Stimulated activated CD8-positive, alpha-beta memory T cell treated with anti-CD3 and anti-CD28 coated beads, Interleukin-4, amount 100 ng/mL, for 48 hours (primary cell): ENCODE measurements around the gene BACH2.

ENCODE experiments used
- DNase-seq: peaks from one replicate; pipeline ENCODE4 v3.0.0-alpha.2; 2020

Gene BACH2

DNA sequence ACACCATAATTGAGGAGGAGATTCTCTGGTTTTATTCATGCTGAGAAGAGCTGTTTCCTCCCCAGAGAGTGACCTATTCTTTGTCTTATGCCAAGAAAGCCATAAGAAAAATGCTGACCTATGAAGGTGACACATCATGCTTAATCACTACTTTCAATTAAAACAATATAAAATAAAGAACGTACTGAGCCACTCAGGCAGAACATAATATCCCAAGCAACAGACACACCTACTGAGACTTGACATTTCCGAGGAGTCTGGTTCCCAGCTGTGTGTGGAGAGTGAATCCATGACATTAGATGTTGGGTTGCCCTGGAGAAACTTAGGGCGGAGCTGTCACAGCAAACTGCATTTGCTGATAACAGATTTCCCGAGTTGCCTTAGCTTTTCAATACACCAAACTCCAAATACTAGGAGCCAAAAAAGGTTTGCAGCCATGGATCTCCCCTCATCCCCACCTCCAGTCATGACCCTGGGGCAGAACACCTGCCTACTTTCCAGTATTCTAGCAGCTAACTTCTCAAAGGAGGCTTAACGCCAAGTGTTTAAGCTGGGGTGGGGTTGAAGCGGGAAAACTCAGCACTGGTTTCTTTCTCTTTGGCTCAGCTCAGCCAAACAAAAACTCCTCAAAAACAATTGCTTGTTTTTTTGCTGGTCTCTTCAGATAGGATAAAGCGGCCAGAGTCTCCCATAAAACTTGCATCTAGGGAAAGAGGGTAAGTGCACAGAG is 92.2 kb downstream of the BACH2 start:
- no peak for DNase-seq

DNA sequence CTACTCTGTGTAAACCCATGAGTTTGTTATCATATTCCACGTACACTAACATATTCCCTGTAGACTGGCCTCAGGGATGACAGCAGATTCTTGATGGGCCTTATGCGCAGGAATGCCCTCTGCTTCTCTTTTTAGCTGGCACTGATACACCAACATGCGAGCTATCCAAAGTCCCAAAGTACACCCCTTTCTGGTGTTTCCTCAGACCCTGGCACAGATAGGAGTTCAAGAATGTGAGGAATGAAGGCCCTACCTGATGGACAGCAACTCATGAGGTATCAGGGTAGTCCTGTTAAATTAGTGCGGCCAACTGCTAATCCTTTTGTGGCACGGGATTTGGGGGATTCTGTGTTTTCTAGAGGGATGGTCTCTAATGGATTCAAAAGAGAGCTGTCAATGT is 93.0 kb downstream of the BACH2 start:
- no peak for DNase-seq

- no peak for DNase-seq
Observed at GRCh38 chr6:90202156-90202555, 94.5 kb downstream of the BACH2 start.

GRCh38 chr6:90199900-90200299 is 96.7 kb downstream of the BACH2 start:
- DNase-seq = no peak

- no peak for DNase-seq
Observed at GRCh38 chr6:90198758-90199425, 97.8 kb downstream of the BACH2 start.

DNA sequence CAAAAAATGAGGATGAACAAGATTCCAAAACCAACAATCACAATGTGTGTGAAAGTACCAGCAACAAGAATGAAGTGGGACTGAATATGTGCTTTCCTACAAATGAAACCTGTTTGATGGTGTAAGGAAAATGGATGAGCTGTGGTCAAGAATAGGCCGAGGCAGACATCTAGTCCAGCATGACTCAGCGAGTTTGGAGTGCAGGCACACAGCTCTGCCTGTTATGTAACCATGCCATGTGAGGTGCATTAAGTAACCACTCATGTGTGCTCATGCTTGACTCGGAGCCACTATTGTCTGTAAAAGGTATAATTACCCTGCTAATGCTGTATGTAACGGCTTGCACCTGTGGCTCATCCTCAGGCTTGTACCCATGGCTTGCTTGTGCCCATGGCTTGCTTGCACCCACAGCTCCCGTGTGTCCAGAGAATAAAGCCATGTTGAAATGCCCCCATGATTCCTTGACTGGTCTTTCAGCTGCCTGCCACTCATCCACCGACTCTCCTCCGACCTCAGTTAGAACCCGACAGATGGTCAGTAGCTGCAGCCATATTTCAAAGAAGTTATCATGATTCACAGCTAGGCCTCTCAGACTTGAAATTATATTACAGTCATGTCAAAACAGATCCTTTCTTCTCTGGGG is 98.7 kb downstream of the BACH2 start:
- DNase-seq = no peak

GRCh38 chr6:90195094-90195829 is 101.4 kb downstream of the BACH2 start:
- no peak for DNase-seq

- no peak for DNase-seq
Observed at GRCh38 chr6:90194371-90194841, 102.2 kb downstream of the BACH2 start.

DNA sequence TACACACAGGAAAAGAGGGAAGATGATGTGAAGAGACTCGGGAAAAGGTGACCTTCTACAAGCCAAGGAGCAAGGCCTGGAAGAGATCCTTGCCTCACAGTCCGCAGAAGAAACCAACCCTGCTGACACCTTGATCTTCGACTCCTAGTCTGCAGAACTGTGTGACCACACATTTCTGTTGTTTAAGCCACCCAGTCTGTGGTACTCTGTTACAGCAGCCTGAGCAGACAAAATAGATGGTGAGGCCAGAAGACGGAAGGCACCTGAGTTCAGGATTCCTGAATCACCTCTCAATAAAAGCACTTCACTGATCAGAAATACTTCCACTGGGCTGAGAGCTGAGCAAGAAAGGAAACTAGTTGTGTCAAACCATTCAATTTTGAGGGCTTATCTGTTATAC is 103.3 kb downstream of the BACH2 start:
- no peak for DNase-seq

GRCh38 chr6:90192857-90193256 is 103.8 kb downstream of the BACH2 start:
- no peak for DNase-seq

- DNase-seq = no peak
Observed at GRCh38 chr6:90190752-90191395, 105.8 kb downstream of the BACH2 start.

GRCh38 chr6:90190131-90190530 is 106.5 kb downstream of the BACH2 start:
- DNase-seq = no peak

DNA sequence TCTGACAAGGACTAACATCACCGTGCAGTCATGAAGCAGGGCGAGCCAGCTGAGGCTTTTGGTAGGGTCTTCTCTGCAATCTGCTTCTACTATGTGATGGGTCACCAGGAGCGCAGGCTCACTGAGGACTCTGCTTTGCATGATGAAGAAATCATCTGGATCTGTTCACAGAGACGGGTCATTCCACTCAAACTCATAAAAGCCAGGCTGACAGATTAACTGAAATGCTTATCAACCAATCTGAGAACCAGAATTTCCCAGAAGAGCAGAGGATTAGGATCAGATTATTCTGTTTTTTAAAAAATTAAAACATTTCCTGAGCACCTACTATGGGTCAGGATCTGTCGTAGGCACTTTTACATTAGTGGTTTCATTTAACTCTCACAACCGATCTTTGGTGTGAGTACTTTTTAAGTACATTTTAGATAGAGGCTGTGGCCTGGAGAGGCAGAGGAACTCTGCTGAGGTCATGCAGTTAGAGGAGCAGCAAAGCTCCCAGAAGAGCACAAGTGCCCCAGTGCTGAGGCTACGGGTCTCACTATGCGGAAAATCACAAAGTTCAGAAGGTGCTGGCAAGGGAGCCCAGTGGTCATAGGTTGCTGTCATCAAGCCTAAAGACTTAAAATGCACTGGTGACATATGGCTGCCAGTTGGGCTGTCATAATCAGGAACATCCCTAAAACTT is 109.1 kb downstream of the BACH2 start:
- DNase-seq = no peak

GRCh38 chr6:90186637-90187371 is 109.8 kb downstream of the BACH2 start:
- no peak for DNase-seq

- no peak for DNase-seq
Observed at GRCh38 chr6:90186026-90186425, 110.6 kb downstream of the BACH2 start.

DNA sequence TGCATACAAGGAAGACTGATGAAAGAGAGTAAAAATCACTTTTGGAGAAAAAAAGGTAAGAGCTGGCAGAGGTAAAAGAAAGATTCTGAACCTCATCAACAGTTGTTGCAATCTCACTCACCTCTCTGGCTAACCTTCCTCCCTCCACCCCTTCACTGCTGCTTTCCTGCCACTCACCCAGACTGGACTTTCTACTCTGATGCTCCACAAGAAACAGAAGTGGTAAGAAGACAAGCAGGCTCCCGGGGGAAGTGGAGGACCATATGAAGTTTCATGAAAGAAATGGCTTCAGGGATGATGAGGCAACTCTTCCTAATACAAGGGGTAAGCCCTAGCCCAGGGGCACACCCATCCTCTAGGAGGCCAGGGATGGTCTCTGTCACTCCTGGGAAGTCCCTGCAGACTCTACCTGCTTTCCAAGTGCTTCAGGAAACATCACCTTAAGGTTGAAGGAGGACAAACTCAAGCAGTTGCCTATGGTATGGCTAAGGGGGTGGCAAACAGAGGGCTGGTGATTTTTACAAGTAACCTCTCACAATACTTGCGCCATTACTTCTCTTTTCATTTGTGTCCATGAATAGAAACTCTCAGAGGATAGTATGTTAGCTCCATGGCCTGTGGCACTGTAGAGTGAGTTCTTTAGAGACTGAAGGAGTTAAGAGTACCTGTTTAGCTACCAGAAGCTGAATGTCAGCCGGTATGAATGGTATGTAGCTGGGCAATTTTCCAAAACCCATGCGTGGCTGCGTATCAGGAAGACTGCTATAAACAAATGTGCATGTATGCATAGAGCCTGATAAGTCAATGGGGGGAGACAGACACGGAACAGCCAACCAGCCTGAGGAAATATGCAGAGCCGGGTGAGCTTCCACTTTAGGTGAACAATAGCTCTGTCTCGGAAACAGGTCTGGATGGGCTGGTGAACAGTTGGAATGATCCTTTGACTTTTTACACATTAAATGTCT is 112.0 kb downstream of the BACH2 start:
- no peak for DNase-seq

GRCh38 chr6:90183587-90184333 is 112.9 kb downstream of the BACH2 start:
- no peak for DNase-seq

DNA sequence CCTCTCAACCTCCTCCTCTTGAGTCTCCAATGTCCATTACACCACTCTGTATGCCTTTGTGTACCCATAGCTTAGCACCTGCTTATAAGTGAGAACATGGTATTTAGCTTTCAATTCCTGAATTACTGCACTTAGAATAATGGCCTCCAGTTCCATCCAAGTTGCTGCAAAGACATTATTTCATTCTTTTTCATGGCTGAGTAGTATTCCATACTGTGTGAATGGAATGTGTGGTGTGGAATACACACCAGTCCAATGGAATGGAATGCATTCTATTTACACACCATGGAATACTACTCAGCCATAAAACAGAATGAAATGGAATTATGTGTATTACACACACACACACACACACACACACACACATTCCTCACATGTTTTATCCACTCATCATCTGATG is 116.1 kb downstream of the BACH2 start:
- no peak for DNase-seq
